Prostate gland (tissue), 2 donors: Measurements from ENCODE around the gene DCANP1.

Experiments
- CTCF ChIP-seq, 4 experiments: fragments of 200-600 bp in 2 of 4; fragments of 450-650 bp in 2 of 4; sonication (generic) in 2 of 4; IDR thresholded peaks; 1 replicate in 3 of 4; 2 replicates in 1 of 4; pipeline ENCODE4 v1.5.1; 2016 to 2019; ENCODE audit warnings: antibody characterized with exemption in 4 of 4, mild to moderate bottlenecking in 2 of 4, moderate library complexity in 2 of 4
- POLR2A ChIP-seq: fragments of 450-650 bp; IDR thresholded peaks from one replicate; pipeline ENCODE4 v1.6.1; 2016; ENCODE audit warnings: antibody characterized with exemption, mild to moderate bottlenecking
- POLR2AphosphoS5 ChIP-seq: sonication (generic); formaldehyde crosslinking; IDR thresholded peaks from one replicate; pipeline ENCODE4 v1.6.1; 2017; ENCODE audit warnings: antibody characterized with exemption

DNA sequence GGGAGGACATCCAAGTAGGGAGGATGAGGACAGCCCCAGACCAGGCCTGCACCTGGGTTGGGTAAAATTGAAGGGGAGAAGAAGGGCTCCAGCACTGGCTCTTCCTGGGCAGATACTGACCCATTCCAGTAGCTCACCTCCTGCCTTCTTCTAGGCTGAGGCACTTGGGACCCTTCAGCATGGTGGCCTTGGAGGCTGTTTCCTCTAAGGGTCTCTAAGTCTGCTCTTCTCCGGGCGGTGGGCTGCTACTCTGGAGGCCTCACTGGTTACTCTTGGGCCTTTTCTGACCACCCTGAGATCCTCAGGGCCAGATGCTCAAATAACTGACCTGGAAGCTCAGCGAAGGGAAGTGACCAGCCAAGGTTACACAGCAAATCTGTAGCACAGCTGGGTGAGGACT is 7.8 kb upstream of the DCANP1 start:
- TF ChIP-seq CTCF (IDR thresholded peaks at IDR 0.05) (no peak), POLR2A (no peak), POLR2AphosphoS5 (no peak)
